Measurements from ENCODE around the gene CCDC87.
"Not testable (repeated sequence)": the region's sequence is repeated elsewhere in the genome, so short reads cannot be mapped to it uniquely, and the experiment has no call there.

- TF ChIP-seq CTCF, POLR2A (IDR thresholded peaks at IDR 0.05): not testable (repeated sequence)
Measured at GRCh38 chr11:66582565-66583147, 10.2 kb downstream of the CCDC87 start.
